Ascending aorta (tissue), 2 donors: ENCODE data around the gene MTARC1. TPM values are rescaled to one million over a fixed set of nuclear protein-coding genes. Genes with fewer than 3 reads are reported as not detected.

Experiments used
- DNase-seq, 2 donors: peaks; one replicate each; pipeline ENCODE4 v3.0.0-alpha.2; 2019; ENCODE audit warnings: low spot score in 2 of 2
- H3K27ac ChIP-seq, 2 donors: fragments of 200-600 bp; sonication (generic); one replicate each; pipeline ENCODE4 v1.5.1; 2016 to 2017; ENCODE audit warnings: mild to moderate bottlenecking in 1 of 2
- H3K27me3 ChIP-seq: fragments of 200-600 bp; sonication (generic); one replicate; pipeline ENCODE4 v1.5.1; 2017
- H3K36me3 ChIP-seq, 2 donors: fragments of 200-600 bp; sonication (generic); one replicate each; pipeline ENCODE4 v1.5.1; 2016
- H3K4me1 ChIP-seq, 2 donors: fragments of 200-600 bp; sonication (generic); one replicate each; pipeline ENCODE4 v1.5.1; 2016 to 2017; ENCODE audit warnings: mild to moderate bottlenecking in 1 of 2
- H3K4me3 ChIP-seq, 2 donors: fragments of 200-600 bp; sonication (generic); one replicate each; pipeline ENCODE4 v1.5.1; 2016 to 2017; ENCODE audit warnings: mild to moderate bottlenecking in 1 of 2
- H3K9me3 ChIP-seq, 2 donors: fragments of 200-600 bp; sonication (generic); one replicate each; pipeline ENCODE4 v1.5.1; 2016
- CTCF ChIP-seq, 3 experiments: fragments of 200-600 bp in 2 of 3; fragments of 450-650 bp in 1 of 3; sonication (generic) in 2 of 3; IDR thresholded peaks; one replicate each; pipeline ENCODE4 v1.5.1; 2016 to 2019; ENCODE audit warnings: antibody characterized with exemption in 3 of 3, mild to moderate bottlenecking in 1 of 3, moderate library complexity in 1 of 3
- intact Hi-C: fragments of 100-400 bp; cut with DNase I; formaldehyde crosslinking; loops from one replicate; pipeline ENCODE4 v1.15.1; 2023
- total RNA-seq: library from RNA; depleted of rRNA; stranded (reverse); fragments of >200 nt; gene quantifications from one replicate; pipeline ENCODE4 v1.1.0, GENCODE V29; 2016

The MTARC1 gene
- total RNA-seq, 1 donor from 2014 or later, result 2.2 TPM

GRCh38 chr1:220803401-220804201, 16.9 kb downstream of the MTARC1 start:
- Histone ChIP-seq H3K4me1 (peaks cover 0 to 5% of the 10 kb centered on the region in 2 donors), H3K27ac (peak overlapping the region; percentile 58 to 68), H3K9me3 (no peaks in the 10 kb centered on the region), H3K27me3 (no peaks in the 10 kb centered on the region), H3K36me3 (no peaks in the 10 kb centered on the region), H3K4me3 (no peak overlapping the region)
- TF ChIP-seq CTCF (IDR thresholded peaks at IDR 0.05), result peak; percentile 16 to 78 (median 69)
- intact Hi-C loops, result loop anchor here (2.0 to 10.0 kb wide), 2 partner anchors 29 to 941 kb away; partner anchors contain the start of gene DUSP10
- no peak for DNase-seq

- H3K9me3 ChIP-seq, result no peaks in the 10 kb centered on the region
- no peak for DNase-seq
- no peak overlapping the region for H3K4me3 ChIP-seq
- TF ChIP-seq CTCF (IDR thresholded peaks at IDR 0.05), result peak in 1 of 3 experiments; percentile 16
- H3K27ac ChIP-seq, result peak overlapping the region; percentile 58 to 68
- no peaks in the 10 kb centered on the region for H3K36me3 ChIP-seq
- intact Hi-C loops, result loop anchor here (10.0 kb wide), 1 partner anchor 941 kb away; the partner anchor contains the start of gene DUSP10
- peaks cover 0 to 5% of the 10 kb centered on the region in 2 donors for H3K4me1 ChIP-seq
- H3K27me3 ChIP-seq, result no peaks in the 10 kb centered on the region
These were observed 17.5 kb downstream of the MTARC1 start for GRCh38 chr1:220804202-220804586.

GRCh38 chr1:220806408-220806807, 19.7 kb downstream of the MTARC1 start:
- no peaks in the 10 kb centered on the region for H3K9me3 ChIP-seq
- H3K36me3 ChIP-seq, result no peaks in the 10 kb centered on the region
- H3K27me3 ChIP-seq, result no peaks in the 10 kb centered on the region
- no peak overlapping the region for H3K27ac ChIP-seq
- peaks cover 0 to 11% of the 10 kb centered on the region in 2 donors for H3K4me1 ChIP-seq
- intact Hi-C loops, result loop anchor here (10.0 kb wide), 1 partner anchor 938 kb away; the partner anchor contains the start of gene DUSP10
- DNase-seq, result no peak
- no peak overlapping the region for H3K4me3 ChIP-seq
- no peak for TF ChIP-seq CTCF (IDR thresholded peaks at IDR 0.05)

- H3K27me3 ChIP-seq, result no peaks in the 10 kb centered on the region
- no peaks in the 10 kb centered on the region for H3K9me3 ChIP-seq
- H3K27ac ChIP-seq, result no peak overlapping the region
- intact Hi-C loops, result loop anchor here (10.0 kb wide), 1 partner anchor 937 kb away; the partner anchor contains the start of gene DUSP10
- no peak overlapping the region for H3K4me3 ChIP-seq
- TF ChIP-seq CTCF (IDR thresholded peaks at IDR 0.05), result no peak
- peaks cover 0 to 11% of the 10 kb centered on the region in 2 donors for H3K4me1 ChIP-seq
- DNase-seq, result no peak
- no peaks in the 10 kb centered on the region for H3K36me3 ChIP-seq
These were observed 21.0 kb downstream of the MTARC1 start for GRCh38 chr1:220807726-220808125.

- no peak for DNase-seq
- TF ChIP-seq CTCF (IDR thresholded peaks at IDR 0.05), result no peak
- H3K4me3 ChIP-seq, result no peak overlapping the region
- peaks cover 0 to 6% of the 10 kb centered on the region in 2 donors for H3K4me1 ChIP-seq
- intact Hi-C loops, result loop anchor here (10.0 kb wide), 1 partner anchor 936 kb away; the partner anchor contains the start of gene DUSP10
- H3K27me3 ChIP-seq, result no peaks in the 10 kb centered on the region
- H3K9me3 ChIP-seq, result no peaks in the 10 kb centered on the region
- H3K27ac ChIP-seq, result no peak overlapping the region
- peaks cover 0 to 6% of the 10 kb centered on the region in 2 donors for H3K36me3 ChIP-seq
These were observed 21.9 kb downstream of the MTARC1 start for GRCh38 chr1:220808345-220809186.
